Fibroblast of lung (primary cell): Measurements from ENCODE around the gene PSMB8.

Experiments
- CTCF ChIP-seq, 2 donors: IDR thresholded peaks in 1 of 2; conservative IDR thresholded peaks in 1 of 2; 1 replicate in 1 of 2; 2 replicates in 1 of 2; pipeline ENCODE4 v1.5.1; 2011 to 2012; ENCODE audit warnings: low read length in 2 of 2, control low read depth in 1 of 2, inconsistent platforms in 1 of 2, low read depth in 1 of 2, mild to moderate bottlenecking in 1 of 2
- EZH2 ChIP-seq: IDR thresholded peaks from 2 replicates; pipeline ENCODE4 v1.5.1; 2012; ENCODE audit warnings: low read length, control low read depth, mild to moderate bottlenecking; ENCODE audit errors: missing control alignments

- TF ChIP-seq CTCF (conservative IDR thresholded peaks at IDR 0.05 in 1 of 2, IDR thresholded peaks at IDR 0.05 in 1 of 2; ENCODE audit: low read depth in 1 of 2, low read length in 2 of 2) (no peak), EZH2 (no peak)
These were observed 28.7 kb downstream of the PSMB8 start for GRCh38 chr6:32815115-32815514.
